Large intestine (tissue), 3 donors: ENCODE measurements around the gene ARHGEF19. TPM values are rescaled to one million over a fixed set of nuclear protein-coding genes. Genes with fewer than 3 reads are reported as not detected.
A peak's percentile ranks its signal among the peaks of the same experiment; 100 is the strongest.
"Not testable (repeated sequence)": the region's sequence is repeated elsewhere in the genome, so short reads cannot be mapped to it uniquely, and the experiment has no call there.

Source experiments
- DNase-seq, 2 donors: peaks; one replicate each; pipeline versions ENCODE4 v3.0.0 to v3.0.0-alpha.2; 2013
- H3K27ac ChIP-seq: one replicate; pipeline ENCODE4 v1.5.1; 2013; ENCODE audit warnings: low read length
- H3K27me3 ChIP-seq: 2 replicates; pipeline ENCODE4 v1.6.1; 2013; ENCODE audit warnings: low read length; ENCODE audit not compliant: control insufficient read depth, insufficient read depth
- H3K36me3 ChIP-seq: 2 replicates; pipeline ENCODE4 v1.6.1; 2013; ENCODE audit warnings: low read length; ENCODE audit not compliant: control insufficient read depth, insufficient read depth
- H3K4me1 ChIP-seq: one replicate; pipeline ENCODE4 v1.6.1; 2013; ENCODE audit warnings: low read length; ENCODE audit not compliant: control insufficient read depth, insufficient read depth
- H3K4me3 ChIP-seq: one replicate; pipeline ENCODE4 v1.5.1; 2013; ENCODE audit warnings: low read length
- H3K9me3 ChIP-seq: one replicate; pipeline ENCODE4 v1.6.1; 2013; ENCODE audit warnings: mild to moderate bottlenecking, low read depth, low read length, moderate library complexity; ENCODE audit not compliant: control insufficient read depth
- WGBS: methylation state at CpG from one replicate; pipeline ENCODE4 v1.1.5; 2013; ENCODE audit warnings: low lambda C conversion rate; ENCODE audit not compliant: insufficient coverage; 5-methylcytosine and 5-hydroxymethylcytosine counted together
- polyA plus RNA-seq: library from polyadenylated mRNA; unstranded; fragments of 120-200 nt; gene quantifications from one replicate; pipeline ENCODE4 v1.2.1, GENCODE V29; 2013

Gene ARHGEF19
- polyA plus RNA-seq, 1 donor, result 12.2 TPM

DNA sequence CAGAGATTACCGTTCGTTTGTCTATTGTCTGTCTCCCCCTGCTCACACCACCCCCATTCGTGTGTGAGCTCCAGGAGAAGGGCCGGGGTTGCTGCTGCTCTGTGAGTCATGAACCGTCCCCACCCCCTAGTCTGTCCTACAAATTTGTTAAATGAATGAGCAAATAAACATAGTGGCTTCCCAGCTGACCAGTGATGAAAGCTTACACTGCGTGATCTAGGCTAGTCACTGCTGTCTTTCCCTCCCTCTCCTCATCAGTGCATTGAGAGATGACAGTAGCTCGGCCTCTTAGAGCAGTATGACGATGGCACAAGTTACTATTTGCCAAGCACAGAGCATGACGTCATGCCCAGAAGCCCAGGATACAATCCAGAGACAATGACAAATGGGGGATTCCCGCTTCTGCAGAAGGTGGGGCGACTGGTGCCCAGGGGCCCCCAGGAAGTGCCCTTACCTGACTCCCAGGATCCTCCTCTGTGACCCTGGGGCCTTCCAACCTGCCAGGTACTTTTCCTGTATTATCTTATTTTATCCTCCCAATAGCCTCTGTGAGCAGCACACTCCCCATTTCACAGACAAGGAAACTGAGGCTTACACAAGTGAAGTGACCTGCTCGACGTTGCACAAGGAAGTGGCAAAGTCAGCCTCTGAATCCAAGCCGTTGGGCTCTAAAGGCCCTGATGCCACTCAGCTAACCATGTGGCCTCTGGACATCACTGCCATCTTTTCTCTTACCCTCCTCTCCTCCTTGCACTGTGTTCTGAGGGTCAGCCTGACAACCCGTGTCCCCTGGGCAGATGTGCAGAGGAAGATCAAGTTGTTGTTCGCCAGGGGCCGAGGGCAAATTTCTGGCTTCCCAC, 48.0 kb downstream of the ARHGEF19 start:
- Histone ChIP-seq H3K36me3 (no peaks in the 10 kb centered on the region), H3K9me3 (peaks cover 2% of the 10 kb centered on the region), H3K27me3 (no peaks in the 10 kb centered on the region), H3K4me3 (no peak overlapping the region), H3K27ac (no peak overlapping the region), H3K4me1 (peaks cover 29% of the 10 kb centered on the region)
- peak in 1 of 2 donors; percentile 66 for DNase-seq
- WGBS, result 80% methylated on average over 2 of the region's 17 CpGs

DNA sequence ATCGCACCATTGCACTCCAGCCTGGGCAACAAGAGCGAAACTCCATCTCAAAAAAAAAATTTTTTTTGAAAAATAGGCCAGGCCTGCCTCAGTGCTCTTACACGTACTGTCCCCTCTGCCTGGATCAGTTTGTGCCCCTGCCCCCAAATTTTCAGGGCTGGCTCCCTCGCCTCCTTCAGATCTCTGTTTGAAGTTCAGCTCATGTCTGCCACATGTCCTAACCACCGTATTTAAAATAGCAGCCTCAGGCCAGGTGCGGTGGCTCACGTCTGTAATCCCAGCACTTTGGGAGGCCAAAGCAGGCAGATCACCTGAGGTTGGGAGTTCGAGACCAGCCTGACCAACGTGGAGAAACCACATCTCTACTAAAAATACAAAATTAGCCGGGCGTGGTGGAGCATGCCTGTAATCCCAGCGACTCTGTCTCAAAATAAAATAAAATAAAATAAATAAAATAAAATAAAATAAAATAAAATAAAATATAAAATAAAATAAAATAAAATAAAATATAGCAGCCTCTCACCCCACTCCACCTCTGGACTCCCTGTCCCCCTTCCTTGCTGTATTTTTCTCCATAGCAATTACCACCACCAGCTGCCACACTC, 48.7 kb downstream of the ARHGEF19 start:
- H3K9me3 ChIP-seq, H3K36me3 ChIP-seq, H3K27me3 ChIP-seq, H3K27ac ChIP-seq, DNase-seq, H3K4me3 ChIP-seq: not testable (repeated sequence)
- peaks cover 37% of the 10 kb centered on the region for H3K4me1 ChIP-seq
- WGBS, result 89% methylated on average over 5 of the region's 12 CpGs

DNA sequence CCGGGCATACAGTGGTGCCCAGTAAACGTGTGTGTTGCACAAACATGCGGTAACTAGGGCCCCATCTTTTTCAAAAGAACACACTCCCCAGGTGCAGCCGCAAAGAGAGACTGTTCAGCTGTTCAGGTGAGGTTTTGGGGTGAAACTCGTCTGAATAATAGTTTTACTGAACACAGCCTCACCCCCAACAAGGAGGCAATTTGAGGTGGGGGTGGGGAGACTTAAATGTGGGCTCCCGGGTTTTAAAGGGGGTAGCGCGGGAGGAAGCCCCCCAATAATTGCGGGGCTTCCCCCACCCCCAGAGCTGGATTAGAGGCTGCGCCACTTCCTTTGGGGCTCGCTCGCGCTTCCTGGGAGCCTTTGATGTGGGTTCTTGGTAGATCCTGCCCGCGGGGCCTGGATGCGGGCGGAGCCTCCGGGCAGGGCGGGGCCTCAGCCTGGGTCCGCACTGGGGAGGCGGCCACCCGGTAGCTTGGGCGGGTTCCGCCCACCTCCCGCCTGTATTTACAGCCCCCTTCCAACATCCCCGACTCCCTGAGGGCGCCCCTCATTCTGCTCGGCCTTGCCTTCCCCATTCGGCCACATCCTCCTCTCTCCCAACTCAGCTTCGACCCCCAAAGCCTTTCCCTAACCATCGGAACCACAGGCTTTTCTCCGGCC, 50.2 kb downstream of the ARHGEF19 start:
- H3K27ac ChIP-seq, result no peak overlapping the region
- no CpG with 5 or more reads among the region's 32 CpGs for WGBS
- H3K27me3 ChIP-seq, result no peaks in the 10 kb centered on the region
- peak overlapping the region; percentile 27 for H3K4me3 ChIP-seq
- H3K9me3 ChIP-seq, result no peaks in the 10 kb centered on the region
- H3K4me1 ChIP-seq, result peaks cover 36% of the 10 kb centered on the region
- DNase-seq, result peak in 1 of 2 donors; percentile 75
- H3K36me3 ChIP-seq, result no peaks in the 10 kb centered on the region

DNA sequence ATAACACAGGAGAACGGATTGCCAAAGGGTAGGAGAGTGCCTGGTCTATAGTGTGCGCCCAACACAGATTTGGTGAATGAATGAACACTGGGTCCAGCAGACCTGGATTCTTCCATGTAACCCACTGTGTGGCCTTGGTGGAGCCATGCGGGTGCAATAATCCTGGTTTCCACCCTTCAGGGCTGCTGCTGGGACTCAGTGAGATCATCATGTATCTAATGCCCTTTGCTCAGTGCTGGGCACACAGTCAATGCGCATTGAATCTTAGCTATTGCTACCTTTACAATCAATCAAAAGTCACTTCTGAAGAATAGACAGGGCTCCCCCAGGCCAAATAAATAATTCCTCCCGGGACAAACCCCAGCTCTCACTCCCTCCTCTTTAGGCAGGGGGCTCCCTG, 50.7 kb downstream of the ARHGEF19 start:
- Histone ChIP-seq H3K4me1 (peaks cover 39% of the 10 kb centered on the region), H3K4me3 (no peak overlapping the region), H3K27ac (no peak overlapping the region), H3K36me3 (no peaks in the 10 kb centered on the region), H3K27me3 (no peaks in the 10 kb centered on the region), H3K9me3 (no peaks in the 10 kb centered on the region)
- no peak for DNase-seq
- no CpG with 5 or more reads among the region's 5 CpGs for WGBS

DNA sequence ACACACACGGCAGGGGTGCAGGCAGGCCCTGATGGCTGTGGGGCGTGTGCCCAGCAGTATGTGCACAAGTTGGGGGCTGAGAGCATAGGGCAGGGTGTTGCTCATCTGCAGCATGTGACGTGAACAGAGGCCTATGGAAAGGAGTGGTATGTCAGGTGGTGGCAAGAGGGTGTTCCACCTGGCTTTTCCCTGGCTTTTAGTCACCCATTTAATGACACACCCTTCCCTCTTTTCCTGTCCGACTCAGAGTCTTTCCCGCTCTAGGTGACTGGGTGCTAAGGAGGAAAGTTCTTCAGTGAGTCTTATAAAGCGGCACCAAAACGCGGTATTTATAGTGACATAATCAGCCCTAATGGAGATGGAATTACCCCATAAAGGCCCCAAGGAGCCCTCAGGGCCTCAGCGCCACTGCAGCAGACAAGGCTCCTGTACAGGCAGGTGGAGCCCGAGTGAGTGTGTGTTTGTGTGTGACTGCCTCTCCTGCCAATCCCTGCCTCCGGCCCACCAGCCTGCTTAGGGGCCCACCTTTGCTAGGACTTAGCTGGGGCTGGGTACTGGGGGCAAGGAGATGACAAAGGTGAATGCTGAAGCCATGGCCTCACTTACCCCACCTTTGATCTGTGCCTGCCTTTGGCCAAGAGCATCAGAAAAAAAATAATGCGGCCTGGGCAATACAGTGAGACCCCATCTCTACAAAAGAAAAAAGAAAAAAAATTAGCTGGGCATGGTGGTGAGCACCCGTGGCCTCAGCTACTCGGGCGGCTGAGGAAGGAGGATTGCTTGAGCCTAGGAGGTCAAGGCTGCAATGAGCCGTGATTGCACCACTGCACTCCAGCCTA, 53.2 kb downstream of the ARHGEF19 start:
- H3K27me3 ChIP-seq, result no peaks in the 10 kb centered on the region
- WGBS, result 100% methylated on average over 1 of the region's 16 CpGs
- H3K4me3 ChIP-seq, result no peak overlapping the region
- H3K9me3 ChIP-seq, result no peaks in the 10 kb centered on the region
- DNase-seq, result peak; percentile 81 to 93
- peak overlapping the region; percentile 75 for H3K27ac ChIP-seq
- H3K36me3 ChIP-seq, result no peaks in the 10 kb centered on the region
- peaks cover 46% of the 10 kb centered on the region for H3K4me1 ChIP-seq

DNA sequence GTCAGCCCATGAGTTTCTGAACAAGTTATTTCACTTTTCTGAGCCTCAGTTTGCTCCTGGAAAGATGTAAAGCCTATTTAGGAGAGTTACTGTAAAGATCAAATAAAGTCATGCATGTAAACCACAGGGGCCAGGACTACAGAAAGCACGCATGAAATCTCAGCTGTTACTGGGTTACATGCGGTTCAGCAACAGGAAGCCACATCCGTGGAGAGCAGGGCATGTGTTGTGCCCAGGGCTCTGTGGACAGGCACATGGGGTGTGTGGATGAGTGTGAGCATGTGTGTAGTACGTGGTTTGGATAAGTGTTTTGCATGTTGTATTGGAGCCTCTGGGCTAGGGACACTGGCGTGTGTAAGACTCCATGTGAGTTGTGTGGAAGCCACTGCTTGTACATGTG, 54.4 kb downstream of the ARHGEF19 start:
- no peak overlapping the region for H3K27ac ChIP-seq
- no peak overlapping the region for H3K4me3 ChIP-seq
- DNase-seq, result no peak
- no peaks in the 10 kb centered on the region for H3K9me3 ChIP-seq
- H3K27me3 ChIP-seq, result no peaks in the 10 kb centered on the region
- peaks cover 58% of the 10 kb centered on the region for H3K4me1 ChIP-seq
- no CpG with 5 or more reads among the region's 5 CpGs for WGBS
- H3K36me3 ChIP-seq, result no peaks in the 10 kb centered on the region

DNA sequence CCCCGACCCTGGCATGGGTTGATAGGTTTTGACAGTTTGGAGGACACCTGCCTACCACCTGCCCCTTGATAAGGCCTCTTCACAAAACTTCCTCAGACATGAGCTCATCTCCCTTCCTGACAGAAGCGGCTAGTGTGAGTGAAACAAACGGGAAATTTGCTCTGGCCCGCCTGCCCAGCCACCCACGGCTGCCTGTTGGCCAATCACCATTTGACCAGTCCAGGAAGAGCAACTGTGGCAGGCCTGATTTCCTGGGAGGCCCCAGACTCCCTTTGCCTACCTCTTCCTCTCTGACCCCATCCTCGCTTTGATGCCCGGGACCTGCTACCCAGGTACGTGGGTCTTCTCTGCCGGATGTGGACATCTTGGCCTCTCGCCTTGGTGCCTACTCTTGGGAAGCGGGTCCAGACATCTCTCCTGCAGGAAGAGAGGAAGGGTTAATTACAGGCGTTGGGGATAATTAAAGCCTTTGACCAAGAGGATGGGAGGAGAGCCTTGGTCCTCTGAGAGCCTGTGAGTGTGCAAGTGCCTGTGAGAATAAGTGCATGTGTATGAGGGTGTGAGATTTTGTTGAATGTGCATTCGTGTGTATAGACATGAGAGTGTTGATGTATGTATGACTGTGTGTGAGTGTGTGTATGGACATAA, 55.5 kb downstream of the ARHGEF19 start:
- H3K27me3 ChIP-seq, result no peaks in the 10 kb centered on the region
- H3K9me3 ChIP-seq, result no peaks in the 10 kb centered on the region
- H3K27ac ChIP-seq, result no peak overlapping the region
- no peak overlapping the region for H3K4me3 ChIP-seq
- peaks cover 64% of the 10 kb centered on the region for H3K4me1 ChIP-seq
- WGBS, result 88% methylated on average over 3 of the region's 13 CpGs
- no peak for DNase-seq
- no peaks in the 10 kb centered on the region for H3K36me3 ChIP-seq

DNA sequence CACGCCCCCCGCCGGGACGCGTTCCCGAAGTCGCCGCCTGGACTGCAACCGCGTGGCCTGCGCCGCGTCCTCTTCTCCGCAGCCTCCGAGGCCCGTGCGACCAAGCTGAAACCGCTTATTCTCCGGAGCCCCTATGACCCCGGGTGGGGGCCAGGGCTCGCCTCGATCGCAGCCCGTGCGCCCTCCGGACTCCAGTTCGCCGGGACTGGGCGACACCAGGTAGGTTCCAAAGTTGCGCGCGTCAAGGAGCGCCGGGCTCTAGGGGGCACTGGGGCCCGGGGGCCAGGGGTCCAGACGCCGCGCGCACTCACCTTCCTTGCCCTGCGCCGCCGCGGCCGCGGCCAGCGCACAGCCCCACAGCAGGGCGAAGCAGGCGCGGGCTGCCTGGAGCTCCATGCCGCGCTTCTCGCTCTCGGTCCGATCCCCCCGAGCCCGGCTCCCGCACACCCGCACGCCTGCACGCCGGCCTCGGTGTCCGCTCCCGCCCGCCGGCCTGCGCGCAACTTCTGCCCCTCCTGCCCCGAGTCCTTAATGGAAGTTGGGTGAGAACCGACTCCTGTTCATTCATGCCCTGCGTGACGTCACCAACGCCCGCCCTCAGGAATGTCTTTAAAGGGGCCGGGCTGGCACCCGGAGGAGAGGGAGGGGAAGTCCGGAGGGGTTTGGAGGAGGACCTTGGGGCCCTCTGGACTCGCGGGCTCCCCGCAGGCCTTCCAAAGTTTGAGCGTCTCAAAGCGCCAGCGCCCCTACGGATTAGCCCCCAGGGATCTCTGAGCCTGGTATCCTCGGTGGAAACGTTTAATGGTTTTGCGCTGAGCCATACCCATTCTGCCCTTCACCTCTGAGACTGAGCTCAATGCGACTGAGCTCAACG, 56.7 kb downstream of the ARHGEF19 start, which contains the start of gene EPHA2:
TSS of gene EPHA2 (minus strand) at position 533 of the 874 bp plus-strand sequence. CDS start at position 396, 137 bp downstream.
- peaks cover 62% of the 10 kb centered on the region for H3K4me1 ChIP-seq
- no peaks in the 10 kb centered on the region for H3K9me3 ChIP-seq
- H3K27ac ChIP-seq, result peak within 1 kb of the TSS; percentile 84
- DNase-seq, result peak; percentile 90 to 95
- no peaks in the 10 kb centered on the region for H3K27me3 ChIP-seq
- H3K4me3 ChIP-seq, result peak within 1 kb of the TSS; percentile 97
- peaks cover 5% of the 10 kb centered on the region for H3K36me3 ChIP-seq
- WGBS, result no CpG with 5 or more reads among the region's 89 CpGs
